OCI-LY3 (cell line): ENCODE data around the gene TM9SF2.

Source experiments
- EZH2phosphoT487 ChIP-seq: fragments of 200-600 bp; shearing (Covaris generic); IDR thresholded peaks from 2 replicates; pipeline ENCODE4 v1.6.1; 2018; ENCODE audit warnings: antibody characterized with exemption, mixed run types, low read depth
- TF ChIP-seq, protein P1 (sequence below): fragments of 200-600, 300-600 bp; sonication (generic); IDR thresholded peaks from 2 replicates; pipeline ENCODE4 v1.5.1; 2014; ENCODE audit warnings: antibody characterized with exemption, low read length, low read depth

DNA sequence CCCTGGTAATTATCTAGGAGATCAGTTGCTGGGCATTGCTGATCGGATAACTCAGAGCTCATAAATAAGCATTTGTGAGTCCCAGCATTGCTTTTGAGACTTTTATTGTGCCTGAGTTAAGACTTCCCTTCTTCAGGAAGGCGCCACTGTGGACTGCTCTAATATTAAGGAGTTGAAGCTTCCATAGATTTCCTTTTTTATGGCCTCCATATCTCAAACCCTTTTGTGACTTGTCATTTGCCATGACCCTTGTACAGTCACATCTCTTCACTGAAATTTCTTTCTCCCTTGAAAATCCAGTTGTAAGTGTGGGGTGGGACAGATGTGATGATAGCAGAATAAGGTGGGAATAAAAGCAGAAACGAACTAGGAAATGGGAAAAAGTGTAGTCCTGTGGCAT lies 6.3 kb downstream of the TM9SF2 start:
- TF ChIP-seq, protein P1, sequence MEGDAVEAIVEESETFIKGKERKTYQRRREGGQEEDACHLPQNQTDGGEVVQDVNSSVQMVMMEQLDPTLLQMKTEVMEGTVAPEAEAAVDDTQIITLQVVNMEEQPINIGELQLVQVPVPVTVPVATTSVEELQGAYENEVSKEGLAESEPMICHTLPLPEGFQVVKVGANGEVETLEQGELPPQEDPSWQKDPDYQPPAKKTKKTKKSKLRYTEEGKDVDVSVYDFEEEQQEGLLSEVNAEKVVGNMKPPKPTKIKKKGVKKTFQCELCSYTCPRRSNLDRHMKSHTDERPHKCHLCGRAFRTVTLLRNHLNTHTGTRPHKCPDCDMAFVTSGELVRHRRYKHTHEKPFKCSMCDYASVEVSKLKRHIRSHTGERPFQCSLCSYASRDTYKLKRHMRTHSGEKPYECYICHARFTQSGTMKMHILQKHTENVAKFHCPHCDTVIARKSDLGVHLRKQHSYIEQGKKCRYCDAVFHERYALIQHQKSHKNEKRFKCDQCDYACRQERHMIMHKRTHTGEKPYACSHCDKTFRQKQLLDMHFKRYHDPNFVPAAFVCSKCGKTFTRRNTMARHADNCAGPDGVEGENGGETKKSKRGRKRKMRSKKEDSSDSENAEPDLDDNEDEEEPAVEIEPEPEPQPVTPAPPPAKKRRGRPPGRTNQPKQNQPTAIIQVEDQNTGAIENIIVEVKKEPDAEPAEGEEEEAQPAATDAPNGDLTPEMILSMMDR, result no peak
- no peak for TF ChIP-seq EZH2phosphoT487
